HepG2 (cell line): Measurements from ENCODE around the gene CXCR2. TPM values are rescaled to one million over a fixed set of nuclear protein-coding genes. Genes with fewer than 3 reads are reported as not detected.

Experiments used
- HOXA3 ChIP-seq: sonication (generic); formaldehyde crosslinking; IDR thresholded peaks from 2 replicates; pipeline ENCODE4 v1.5.0; 2020; ENCODE audit warnings: missing genetic modification reagents
- JDP2 ChIP-seq: sonication (generic); formaldehyde crosslinking; IDR thresholded peaks from 2 replicates; pipeline ENCODE4 v1.8.1; 2022; ENCODE audit warnings: missing genetic modification reagents, borderline replicate concordance
- RAD21 ChIP-seq: fragments of 450-650 bp; formaldehyde crosslinking; IDR thresholded peaks from 2 replicates; pipeline ENCODE4 v1.5.0; 2020; ENCODE audit warnings: mild to moderate bottlenecking
- RFX5 ChIP-seq: IDR thresholded peaks from 2 replicates; pipeline ENCODE4 v1.6.1; 2011; ENCODE audit warnings: low read depth, low read length, improper control_type of control experiment
- SMC3 ChIP-seq: IDR thresholded peaks from 2 replicates; pipeline ENCODE4 v1.6.1; 2011; ENCODE audit warnings: low read length, improper control_type of control experiment
- THYN1 ChIP-seq: sonication (generic); formaldehyde crosslinking; IDR thresholded peaks from 2 replicates; pipeline ENCODE4 v1.8.1; 2023; ENCODE audit warnings: low read depth, mild to moderate bottlenecking, moderate library complexity, missing genetic modification reagents, borderline replicate concordance
- ZFP1 ChIP-seq: IDR thresholded peaks from 2 replicates; pipeline ENCODE4 v1.6.1; 2016
- ZNF607 ChIP-seq: sonication (generic); formaldehyde crosslinking; IDR thresholded peaks from 2 replicates; pipeline ENCODE4 v1.5.1; 2020; ENCODE audit warnings: missing genetic modification reagents, mild to moderate bottlenecking, borderline replicate concordance
- ZNF766 ChIP-seq: sonication (generic); formaldehyde crosslinking; IDR thresholded peaks from 2 replicates; pipeline ENCODE4 v1.5.0; 2020; ENCODE audit warnings: missing genetic modification reagents, borderline replicate concordance
- ZNF850 ChIP-seq: sonication (generic); formaldehyde crosslinking; conservative IDR thresholded peaks from 2 replicates; pipeline ENCODE4 v1.9.0; 2021; ENCODE audit warnings: mild to moderate bottlenecking, missing genetic modification reagents
- ZSCAN29 ChIP-seq: sonication (generic); formaldehyde crosslinking; conservative IDR thresholded peaks from 2 replicates; pipeline ENCODE4 v1.4.0; 2020; ENCODE audit warnings: mild to moderate bottlenecking, missing genetic modification reagents
- polyA plus RNA-seq, 8 experiments: library from polyadenylated mRNA; depleted of rRNA in 3 of 8; stranded (reverse) in 7 of 8; unstranded in 1 of 8; fragments of >200 nt; fragmentation: Illumina TruSeq in 4 of 8; extraction: Trizol in 4 of 8; gene quantifications; 2 replicates each; pipeline versions ENCODE4 v1.2.1 to v1.2.3, GENCODE V29; 2011 to 2016; ENCODE audit warnings: low read depth in 4 of 8, missing spikeins in 1 of 8, mixed read lengths in 1 of 8; ENCODE audit not compliant: insufficient read depth in 1 of 8
- total RNA-seq, 5 experiments: library from RNA; depleted of rRNA; stranded (reverse); fragments of >200 nt; fragmentation: Illumina TruSeq; extraction: Trizol; gene quantifications; 2 replicates each; pipeline ENCODE4 v1.2.3, GENCODE V29; 2016; ENCODE audit warnings: low read depth in 1 of 5
- TF ChIP-seq, protein P1 (sequence below): sonication (generic); formaldehyde crosslinking; IDR thresholded peaks from 2 replicates; pipeline ENCODE4 v1.5.0; 2020; ENCODE audit warnings: missing genetic modification reagents
- TF ChIP-seq, protein P2 (sequence below), 2 experiments: sonication (generic) in 1 of 2; formaldehyde crosslinking in 1 of 2; IDR thresholded peaks; 2 replicates each; pipeline versions ENCODE4 v1.5.1 to v1.6.1; 2011 to 2020; ENCODE audit warnings: borderline replicate concordance in 1 of 2, low read depth in 1 of 2, low read length in 1 of 2, mild to moderate bottlenecking in 1 of 2, missing genetic modification reagents in 1 of 2, moderate library complexity in 1 of 2
- TF ChIP-seq, protein P3 (sequence below): sonication (generic); formaldehyde crosslinking; IDR thresholded peaks from 2 replicates; pipeline ENCODE4 v1.5.0; 2020; ENCODE audit warnings: mild to moderate bottlenecking, missing genetic modification reagents, moderate library complexity
- TF ChIP-seq, protein P4 (sequence below): sonication (generic); formaldehyde crosslinking; IDR thresholded peaks from 2 replicates; pipeline ENCODE4 v1.9.0; 2021; ENCODE audit warnings: missing genetic modification reagents, borderline replicate concordance

CXCR2 gene
- total and polyA plus RNA-seq, 2 of the 13 experiments (the other 11 are each of a cell fraction or from before 2014, with no cell fraction given): not detected

DNA sequence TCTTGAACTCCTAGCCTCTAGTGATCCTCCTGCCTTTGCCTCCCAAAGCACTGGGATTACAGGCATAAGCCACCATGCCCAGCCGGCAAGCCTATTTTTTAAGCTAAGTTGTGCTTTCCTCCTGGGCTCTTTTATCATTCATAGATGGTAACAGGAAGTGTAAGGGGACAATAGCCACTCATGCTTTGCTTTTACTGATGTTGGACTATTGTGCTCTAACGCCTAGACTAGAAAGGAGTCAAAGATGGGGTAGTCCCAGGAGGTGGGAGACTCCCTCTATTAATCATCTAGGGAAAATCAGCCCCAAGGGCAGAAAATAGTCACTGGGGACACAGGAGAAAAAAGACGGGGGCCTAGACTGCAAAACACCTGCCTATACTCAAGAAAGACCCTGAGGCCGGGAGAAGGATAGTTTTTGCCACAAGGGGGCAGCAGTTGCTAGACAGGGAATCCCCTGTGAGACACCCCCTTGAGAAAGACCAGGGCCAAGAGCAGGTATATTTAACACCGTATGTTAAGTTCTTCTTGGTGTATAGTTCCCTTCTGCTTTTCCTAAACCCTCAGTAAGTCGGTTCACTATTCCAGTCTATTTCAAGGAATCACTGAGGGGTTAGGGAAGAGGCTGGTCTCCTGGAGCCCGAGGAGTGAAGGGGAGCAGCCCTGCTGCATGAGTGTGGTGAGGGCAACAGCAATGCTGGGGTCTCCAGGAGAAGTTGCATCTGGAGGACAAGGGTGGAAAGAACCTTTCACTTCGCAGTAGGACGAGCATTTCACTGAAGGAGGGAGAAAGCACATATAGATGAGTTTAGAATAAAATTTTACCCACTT lies 43.0 kb downstream of the CXCR2 start (continued):
- TF ChIP-seq, protein P1, sequence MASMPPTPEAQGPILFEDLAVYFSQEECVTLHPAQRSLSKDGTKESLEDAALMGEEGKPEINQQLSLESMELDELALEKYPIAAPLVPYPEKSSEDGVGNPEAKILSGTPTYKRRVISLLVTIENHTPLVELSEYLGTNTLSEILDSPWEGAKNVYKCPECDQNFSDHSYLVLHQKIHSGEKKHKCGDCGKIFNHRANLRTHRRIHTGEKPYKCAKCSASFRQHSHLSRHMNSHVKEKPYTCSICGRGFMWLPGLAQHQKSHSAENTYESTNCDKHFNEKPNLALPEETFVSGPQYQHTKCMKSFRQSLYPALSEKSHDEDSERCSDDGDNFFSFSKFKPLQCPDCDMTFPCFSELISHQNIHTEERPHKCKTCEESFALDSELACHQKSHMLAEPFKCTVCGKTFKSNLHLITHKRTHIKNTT (CRISPR knock-in tag): no peak
- TF ChIP-seq HOXA3: no peak
- peak; percentile 53 for TF ChIP-seq SMC3
- no peak for TF ChIP-seq ZSCAN29 (CRISPR knock-in tag)
- no peak for TF ChIP-seq RFX5
- TF ChIP-seq ZNF607 (CRISPR knock-in tag): no peak
- TF ChIP-seq, protein P2, sequence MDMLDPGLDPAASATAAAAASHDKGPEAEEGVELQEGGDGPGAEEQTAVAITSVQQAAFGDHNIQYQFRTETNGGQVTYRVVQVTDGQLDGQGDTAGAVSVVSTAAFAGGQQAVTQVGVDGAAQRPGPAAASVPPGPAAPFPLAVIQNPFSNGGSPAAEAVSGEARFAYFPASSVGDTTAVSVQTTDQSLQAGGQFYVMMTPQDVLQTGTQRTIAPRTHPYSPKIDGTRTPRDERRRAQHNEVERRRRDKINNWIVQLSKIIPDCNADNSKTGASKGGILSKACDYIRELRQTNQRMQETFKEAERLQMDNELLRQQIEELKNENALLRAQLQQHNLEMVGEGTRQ (IDR thresholded peaks at IDR 0.05; ENCODE audit: low read depth, low read length): no peak
- TF ChIP-seq, protein P2 (CRISPR knock-in tag; IDR thresholded peaks at IDR 0.05; ENCODE audit: borderline replicate concordance): no peak
- no peak for TF ChIP-seq JDP2 (CRISPR knock-in tag)
- TF ChIP-seq ZNF850 (CRISPR knock-in tag): no peak
- TF ChIP-seq, protein P3, sequence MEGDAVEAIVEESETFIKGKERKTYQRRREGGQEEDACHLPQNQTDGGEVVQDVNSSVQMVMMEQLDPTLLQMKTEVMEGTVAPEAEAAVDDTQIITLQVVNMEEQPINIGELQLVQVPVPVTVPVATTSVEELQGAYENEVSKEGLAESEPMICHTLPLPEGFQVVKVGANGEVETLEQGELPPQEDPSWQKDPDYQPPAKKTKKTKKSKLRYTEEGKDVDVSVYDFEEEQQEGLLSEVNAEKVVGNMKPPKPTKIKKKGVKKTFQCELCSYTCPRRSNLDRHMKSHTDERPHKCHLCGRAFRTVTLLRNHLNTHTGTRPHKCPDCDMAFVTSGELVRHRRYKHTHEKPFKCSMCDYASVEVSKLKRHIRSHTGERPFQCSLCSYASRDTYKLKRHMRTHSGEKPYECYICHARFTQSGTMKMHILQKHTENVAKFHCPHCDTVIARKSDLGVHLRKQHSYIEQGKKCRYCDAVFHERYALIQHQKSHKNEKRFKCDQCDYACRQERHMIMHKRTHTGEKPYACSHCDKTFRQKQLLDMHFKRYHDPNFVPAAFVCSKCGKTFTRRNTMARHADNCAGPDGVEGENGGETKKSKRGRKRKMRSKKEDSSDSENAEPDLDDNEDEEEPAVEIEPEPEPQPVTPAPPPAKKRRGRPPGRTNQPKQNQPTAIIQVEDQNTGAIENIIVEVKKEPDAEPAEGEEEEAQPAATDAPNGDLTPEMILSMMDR (CRISPR knock-in tag): peak; percentile 74
- no peak for TF ChIP-seq ZFP1 (CRISPR knock-in tag)
- TF ChIP-seq RAD21 (CRISPR knock-in tag): 0 out of 2 replicates have a peak, but pooled peaks have one; percentile 16
- TF ChIP-seq, protein P4, sequence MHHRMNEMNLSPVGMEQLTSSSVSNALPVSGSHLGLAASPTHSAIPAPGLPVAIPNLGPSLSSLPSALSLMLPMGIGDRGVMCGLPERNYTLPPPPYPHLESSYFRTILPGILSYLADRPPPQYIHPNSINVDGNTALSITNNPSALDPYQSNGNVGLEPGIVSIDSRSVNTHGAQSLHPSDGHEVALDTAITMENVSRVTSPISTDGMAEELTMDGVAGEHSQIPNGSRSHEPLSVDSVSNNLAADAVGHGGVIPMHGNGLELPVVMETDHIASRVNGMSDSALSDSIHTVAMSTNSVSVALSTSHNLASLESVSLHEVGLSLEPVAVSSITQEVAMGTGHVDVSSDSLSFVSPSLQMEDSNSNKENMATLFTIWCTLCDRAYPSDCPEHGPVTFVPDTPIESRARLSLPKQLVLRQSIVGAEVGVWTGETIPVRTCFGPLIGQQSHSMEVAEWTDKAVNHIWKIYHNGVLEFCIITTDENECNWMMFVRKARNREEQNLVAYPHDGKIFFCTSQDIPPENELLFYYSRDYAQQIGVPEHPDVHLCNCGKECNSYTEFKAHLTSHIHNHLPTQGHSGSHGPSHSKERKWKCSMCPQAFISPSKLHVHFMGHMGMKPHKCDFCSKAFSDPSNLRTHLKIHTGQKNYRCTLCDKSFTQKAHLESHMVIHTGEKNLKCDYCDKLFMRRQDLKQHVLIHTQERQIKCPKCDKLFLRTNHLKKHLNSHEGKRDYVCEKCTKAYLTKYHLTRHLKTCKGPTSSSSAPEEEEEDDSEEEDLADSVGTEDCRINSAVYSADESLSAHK: no peak
- TF ChIP-seq ZNF766: no peak
- no peak for TF ChIP-seq THYN1 (CRISPR knock-in tag)
